HEK293 (cell line): ENCODE data around the gene PDGFA.

Experiments used
- CTCF ChIA-PET: fragments of 350-600 bp; formaldehyde crosslinking; extraction: SDS; loops from one replicate; lab custom pipeline; 2021; ENCODE audit warnings: antibody characterized with exemption; lab: Yijun Ruan, JAX
- POLR2A ChIA-PET: fragments of 300-600 bp; formaldehyde crosslinking; extraction: SDS; loops from one replicate; lab custom pipeline; 2020; ENCODE audit warnings: antibody characterized with exemption, inconsistent platforms; lab: Yijun Ruan, JAX
- H3K27ac ChIP-seq: fragments of 200-500 bp; sonication (Bioruptor generic); 2 replicates; pipeline ENCODE4 v1.5.1; 2014; ENCODE audit warnings: low read depth, low read length, control low read depth, inconsistent platforms; ENCODE audit errors: extremely low read depth
- H3K36me3 ChIP-seq, 2 experiments: fragments of 200-500 bp in 1 of 2; sonication (Bioruptor generic) in 1 of 2; 1 replicate in 1 of 2; 2 replicates in 1 of 2; pipeline ENCODE4 v1.5.1; 2014 to 2017; ENCODE audit warnings: inconsistent platforms in 2 of 2, low read length in 2 of 2; ENCODE audit not compliant: control insufficient read depth in 2 of 2, insufficient read depth in 1 of 2
- H3K4me1 ChIP-seq: fragments of 200-500 bp; sonication (Bioruptor generic); 2 replicates; pipeline ENCODE4 v1.5.1; 2014; ENCODE audit warnings: mild to moderate bottlenecking, low read length, inconsistent platforms; ENCODE audit not compliant: control insufficient read depth, insufficient read depth
- H3K4me3 ChIP-seq: 2 replicates; pipeline ENCODE4 v1.5.1; 2011; ENCODE audit warnings: low read depth, mild to moderate bottlenecking, control low read depth, low read length, moderate library complexity
- H3K9me3 ChIP-seq: fragments of 200-500 bp; sonication (Bioruptor generic); 2 replicates; pipeline ENCODE4 v1.5.1; 2014; ENCODE audit warnings: low read depth, low read length, inconsistent platforms; ENCODE audit not compliant: control insufficient read depth, insufficient read depth
- PRDM6 ChIP-seq: fragments of 450-650 bp; formaldehyde crosslinking; IDR thresholded peaks from 2 replicates; pipeline ENCODE4 v1.5.1; 2017; ENCODE audit warnings: missing biosample characterization, missing genetic modification characterization
- SALL2 ChIP-seq: fragments of 450-650 bp; formaldehyde crosslinking; IDR thresholded peaks from 2 replicates; pipeline ENCODE4 v1.5.0; 2017; ENCODE audit warnings: missing biosample characterization, mild to moderate bottlenecking, missing genetic modification characterization, borderline replicate concordance
- SP7 ChIP-seq: fragments of 450-650 bp; formaldehyde crosslinking; IDR thresholded peaks from 2 replicates; pipeline ENCODE4 v1.5.1; 2016; ENCODE audit warnings: missing biosample characterization, missing genetic modification characterization
- ZEB2 ChIP-seq: fragments of 450-650 bp; formaldehyde crosslinking; IDR thresholded peaks from 2 replicates; pipeline ENCODE4 v1.5.1; 2016; ENCODE audit warnings: missing biosample characterization, missing genetic modification characterization
- ZFHX2 ChIP-seq: fragments of 450-650 bp; formaldehyde crosslinking; conservative IDR thresholded peaks from 2 replicates; pipeline ENCODE4 v1.5.1; 2016; ENCODE audit warnings: missing biosample characterization, missing genetic modification characterization
- ZNF121 ChIP-seq: fragments of 450-650 bp; formaldehyde crosslinking; IDR thresholded peaks from 2 replicates; pipeline ENCODE4 v1.5.1; 2016; ENCODE audit warnings: missing biosample characterization, missing genetic modification characterization
- ZNF18 ChIP-seq: fragments of 450-650 bp; formaldehyde crosslinking; IDR thresholded peaks from 2 replicates; pipeline ENCODE4 v1.5.1; 2016; ENCODE audit warnings: missing biosample characterization, missing genetic modification characterization
- ZNF202 ChIP-seq: fragments of 450-650 bp; formaldehyde crosslinking; IDR thresholded peaks from 2 replicates; pipeline ENCODE4 v1.5.1; 2016; ENCODE audit warnings: missing biosample characterization, missing genetic modification characterization, borderline replicate concordance
- ZNF23 ChIP-seq: fragments of 450-650 bp; formaldehyde crosslinking; IDR thresholded peaks from 2 replicates; pipeline ENCODE4 v1.5.1; 2016; ENCODE audit warnings: missing biosample characterization, missing genetic modification characterization, borderline replicate concordance
- ZNF311 ChIP-seq: fragments of 450-650 bp; formaldehyde crosslinking; IDR thresholded peaks from 2 replicates; pipeline ENCODE4 v1.5.1; 2017; ENCODE audit warnings: missing biosample characterization, missing genetic modification characterization, borderline replicate concordance
- ZNF560 ChIP-seq: fragments of 450-650 bp; formaldehyde crosslinking; IDR thresholded peaks from 2 replicates; pipeline ENCODE4 v1.5.1; 2017; ENCODE audit warnings: missing biosample characterization, missing genetic modification characterization, borderline replicate concordance
- ZNF747 ChIP-seq: fragments of 450-650 bp; formaldehyde crosslinking; IDR thresholded peaks from 2 replicates; pipeline ENCODE4 v1.5.1; 2016; ENCODE audit warnings: missing biosample characterization, missing genetic modification characterization
- ZNF776 ChIP-seq: fragments of 450-650 bp; formaldehyde crosslinking; IDR thresholded peaks from 2 replicates; pipeline ENCODE4 v1.5.0; 2017; ENCODE audit warnings: missing biosample characterization, missing genetic modification characterization, borderline replicate concordance
- ZSCAN16 ChIP-seq: fragments of 450-650 bp; formaldehyde crosslinking; IDR thresholded peaks from 2 replicates; pipeline ENCODE4 v1.5.1; 2016; ENCODE audit warnings: missing biosample characterization, missing genetic modification characterization
- ZSCAN4 ChIP-seq: fragments of 450-650 bp; formaldehyde crosslinking; IDR thresholded peaks from 2 replicates; pipeline ENCODE4 v1.5.1; 2017; ENCODE audit warnings: missing biosample characterization, missing genetic modification characterization
- TF ChIP-seq, protein P1 (sequence below): fragments of 450-650 bp; formaldehyde crosslinking; IDR thresholded peaks from 2 replicates; pipeline ENCODE4 v1.5.1; 2017; ENCODE audit warnings: missing biosample characterization, missing genetic modification characterization
- TF ChIP-seq, protein P2 (sequence below): fragments of 450-650 bp; formaldehyde crosslinking; IDR thresholded peaks from 2 replicates; pipeline ENCODE4 v1.5.1; 2016; ENCODE audit warnings: missing biosample characterization, missing genetic modification characterization, borderline replicate concordance
- TF ChIP-seq, protein P3 (sequence below): fragments of 450-650 bp; formaldehyde crosslinking; IDR thresholded peaks from 2 replicates; pipeline ENCODE4 v1.5.1; 2017; ENCODE audit warnings: missing biosample characterization, mild to moderate bottlenecking, missing genetic modification characterization, moderate library complexity
- TF ChIP-seq, protein P4 (sequence below): fragments of 450-650 bp; formaldehyde crosslinking; IDR thresholded peaks from 2 replicates; pipeline ENCODE4 v1.5.1; 2016; ENCODE audit warnings: missing biosample characterization, missing genetic modification characterization

PDGFA gene

DNA sequence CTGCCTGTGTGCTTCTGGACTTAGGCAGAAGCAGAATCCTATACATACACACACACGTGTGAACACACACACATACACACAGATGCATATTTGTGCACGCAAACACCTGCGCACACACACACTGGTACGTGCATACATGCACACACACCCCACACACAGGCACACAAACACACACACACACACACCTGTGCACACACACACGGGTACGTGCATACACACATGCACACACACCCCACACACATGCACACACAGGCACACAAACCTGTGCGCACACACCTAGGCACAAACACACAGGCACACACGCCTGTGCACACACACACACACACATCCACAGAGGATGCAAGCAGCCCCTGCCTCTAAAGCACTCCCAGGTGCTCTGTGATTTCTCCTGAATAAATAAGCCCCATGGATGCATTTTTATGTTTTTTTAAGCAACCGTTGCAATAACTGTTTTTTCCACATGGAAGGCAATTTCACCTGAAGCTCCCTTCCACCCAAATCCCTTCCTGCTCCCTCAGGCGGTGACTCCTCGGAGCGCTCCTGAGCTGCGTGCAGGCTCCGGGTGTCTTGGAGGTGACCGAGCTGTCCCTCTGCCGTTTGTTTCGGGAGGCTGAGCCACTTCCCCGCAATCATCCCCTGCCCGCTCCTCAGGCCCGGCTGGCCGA is 41.5 kb upstream of the PDGFA start:
- Histone ChIP-seq H3K4me3 (no peak overlapping the region), H3K4me1 (no peaks in the 10 kb centered on the region), H3K36me3 (no peaks in the 10 kb centered on the region), H3K27ac (no peak overlapping the region), H3K9me3 (no peaks in the 10 kb centered on the region)
- ChIA-PET POLR2A (no interaction called here), CTCF (no interaction called here)
- TF ChIP-seq ZNF747 (tag by site-specific recombination) (no peak), ZNF23 (tag by site-specific recombination) (no peak), ZSCAN4 (tag by site-specific recombination) (peak; percentile 81), PRDM6 (tag by site-specific recombination) (no peak), ZNF560 (tag by site-specific recombination) (no peak), ZFHX2 (tag by site-specific recombination) (no peak)
- TF ChIP-seq, protein P1, sequence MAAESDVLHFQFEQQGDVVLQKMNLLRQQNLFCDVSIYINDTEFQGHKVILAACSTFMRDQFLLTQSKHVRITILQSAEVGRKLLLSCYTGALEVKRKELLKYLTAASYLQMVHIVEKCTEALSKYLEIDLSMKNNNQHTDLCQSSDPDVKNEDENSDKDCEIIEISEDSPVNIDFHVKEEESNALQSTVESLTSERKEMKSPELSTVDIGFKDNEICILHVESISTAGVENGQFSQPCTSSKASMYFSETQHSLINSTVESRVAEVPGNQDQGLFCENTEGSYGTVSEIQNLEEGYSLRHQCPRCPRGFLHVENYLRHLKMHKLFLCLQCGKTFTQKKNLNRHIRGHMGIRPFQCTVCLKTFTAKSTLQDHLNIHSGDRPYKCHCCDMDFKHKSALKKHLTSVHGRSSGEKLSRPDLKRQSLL (tag by site-specific recombination), result no peak
- TF ChIP-seq, protein P2, sequence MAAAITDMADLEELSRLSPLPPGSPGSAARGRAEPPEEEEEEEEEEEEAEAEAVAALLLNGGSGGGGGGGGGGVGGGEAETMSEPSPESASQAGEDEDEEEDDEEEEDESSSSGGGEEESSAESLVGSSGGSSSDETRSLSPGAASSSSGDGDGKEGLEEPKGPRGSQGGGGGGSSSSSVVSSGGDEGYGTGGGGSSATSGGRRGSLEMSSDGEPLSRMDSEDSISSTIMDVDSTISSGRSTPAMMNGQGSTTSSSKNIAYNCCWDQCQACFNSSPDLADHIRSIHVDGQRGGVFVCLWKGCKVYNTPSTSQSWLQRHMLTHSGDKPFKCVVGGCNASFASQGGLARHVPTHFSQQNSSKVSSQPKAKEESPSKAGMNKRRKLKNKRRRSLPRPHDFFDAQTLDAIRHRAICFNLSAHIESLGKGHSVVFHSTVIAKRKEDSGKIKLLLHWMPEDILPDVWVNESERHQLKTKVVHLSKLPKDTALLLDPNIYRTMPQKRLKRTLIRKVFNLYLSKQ (tag by site-specific recombination), result no peak

DNA sequence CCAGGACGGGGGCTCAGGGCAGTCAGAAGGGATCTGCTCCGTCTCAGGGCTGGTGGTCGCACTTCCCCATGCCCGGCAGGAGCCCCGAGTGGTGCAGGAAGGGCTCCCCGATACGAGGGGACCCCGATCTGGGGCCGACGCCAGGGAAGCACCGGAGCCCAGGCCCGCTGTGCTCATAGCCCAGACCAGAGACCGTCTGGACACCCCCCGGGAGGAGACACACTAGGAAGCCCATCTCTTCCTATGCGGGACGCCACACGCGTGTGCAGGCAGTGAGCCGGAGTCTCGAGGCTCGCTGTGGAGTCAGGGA is 39.7 kb upstream of the PDGFA start:
- ChIA-PET POLR2A (no interaction called here), CTCF (no interaction called here)
- H3K4me1 ChIP-seq, result no peaks in the 10 kb centered on the region
- TF ChIP-seq ZNF202 (tag by site-specific recombination) (no peak), ZSCAN4 (tag by site-specific recombination) (no peak)
- TF ChIP-seq, protein P3, sequence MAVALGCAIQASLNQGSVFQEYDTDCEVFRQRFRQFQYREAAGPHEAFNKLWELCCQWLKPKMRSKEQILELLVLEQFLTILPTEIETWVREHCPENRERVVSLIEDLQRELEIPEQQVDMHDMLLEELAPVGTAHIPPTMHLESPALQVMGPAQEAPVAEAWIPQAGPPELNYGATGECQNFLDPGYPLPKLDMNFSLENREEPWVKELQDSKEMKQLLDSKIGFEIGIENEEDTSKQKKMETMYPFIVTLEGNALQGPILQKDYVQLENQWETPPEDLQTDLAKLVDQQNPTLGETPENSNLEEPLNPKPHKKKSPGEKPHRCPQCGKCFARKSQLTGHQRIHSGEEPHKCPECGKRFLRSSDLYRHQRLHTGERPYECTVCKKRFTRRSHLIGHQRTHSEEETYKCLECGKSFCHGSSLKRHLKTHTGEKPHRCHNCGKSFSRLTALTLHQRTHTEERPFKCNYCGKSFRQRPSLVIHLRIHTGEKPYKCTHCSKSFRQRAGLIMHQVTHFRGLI (tag by site-specific recombination), result no peak
- H3K4me3 ChIP-seq, result no peak overlapping the region
- H3K9me3 ChIP-seq, result no peaks in the 10 kb centered on the region
- no peaks in the 10 kb centered on the region for H3K36me3 ChIP-seq
- H3K27ac ChIP-seq, result no peak overlapping the region

DNA sequence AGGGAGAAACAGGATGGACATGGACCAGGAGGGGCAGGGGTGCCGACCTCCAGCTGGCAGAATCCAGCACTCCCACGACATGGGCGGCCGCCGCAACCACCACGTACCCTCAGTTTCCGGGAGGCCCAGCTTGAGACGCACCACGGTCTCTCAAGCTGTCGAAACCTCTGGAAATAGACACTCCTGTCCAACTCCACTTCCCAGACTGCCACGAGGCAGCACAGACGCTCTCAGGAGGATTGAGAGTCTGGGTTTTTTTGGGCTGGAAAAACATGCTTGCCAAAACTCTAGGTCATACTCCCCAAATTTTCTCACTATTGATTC is 37.9 kb upstream of the PDGFA start:
- no peaks in the 10 kb centered on the region for H3K9me3 ChIP-seq
- H3K4me1 ChIP-seq, result no peaks in the 10 kb centered on the region
- CTCF ChIA-PET, result no interaction called here
- no peak overlapping the region for H3K4me3 ChIP-seq
- no peaks in the 10 kb centered on the region for H3K36me3 ChIP-seq
- POLR2A ChIA-PET, result no interaction called here
- H3K27ac ChIP-seq, result no peak overlapping the region
- TF ChIP-seq SP7 (tag by site-specific recombination) (no peak), ZSCAN16 (no peak), ZNF776 (tag by site-specific recombination) (no peak), ZNF18 (tag by site-specific recombination) (no peak), ZNF121 (tag by site-specific recombination) (no peak), ZEB2 (no peak), ZNF311 (tag by site-specific recombination) (no peak), SALL2 (tag by site-specific recombination) (no peak)
- TF ChIP-seq, protein P4, sequence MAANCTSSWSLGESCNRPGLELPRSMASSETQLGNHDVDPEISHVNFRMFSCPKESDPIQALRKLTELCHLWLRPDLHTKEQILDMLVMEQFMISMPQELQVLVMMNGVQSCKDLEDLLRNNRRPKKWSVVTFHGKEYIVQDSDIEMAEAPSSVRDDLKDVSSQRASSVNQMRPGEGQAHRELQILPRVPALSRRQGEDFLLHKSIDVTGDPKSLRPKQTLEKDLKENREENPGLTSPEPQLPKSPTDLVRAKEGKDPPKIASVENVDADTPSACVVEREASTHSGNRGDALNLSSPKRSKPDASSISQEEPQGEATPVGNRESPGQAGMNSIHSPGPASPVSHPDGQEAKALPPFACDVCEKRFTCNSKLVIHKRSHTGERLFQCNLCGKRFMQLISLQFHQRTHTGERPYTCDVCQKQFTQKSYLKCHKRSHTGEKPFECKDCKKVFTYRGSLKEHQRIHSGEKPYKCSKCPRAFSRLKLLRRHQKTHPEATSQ (tag by site-specific recombination), result no peak
